COLO668 (cell line): ENCODE data around the gene CATSPERD.
"Not testable (repeated sequence)": the region's sequence is repeated elsewhere in the genome, so short reads cannot be mapped to it uniquely, and the experiment has no call there.

Experiments
- DNase-seq: peaks from one replicate; lab custom pipeline; 2025; ENCODE audit not compliant: unreplicated experiment; lab: John Stamatoyannopoulos, UW

Gene CATSPERD

DNA sequence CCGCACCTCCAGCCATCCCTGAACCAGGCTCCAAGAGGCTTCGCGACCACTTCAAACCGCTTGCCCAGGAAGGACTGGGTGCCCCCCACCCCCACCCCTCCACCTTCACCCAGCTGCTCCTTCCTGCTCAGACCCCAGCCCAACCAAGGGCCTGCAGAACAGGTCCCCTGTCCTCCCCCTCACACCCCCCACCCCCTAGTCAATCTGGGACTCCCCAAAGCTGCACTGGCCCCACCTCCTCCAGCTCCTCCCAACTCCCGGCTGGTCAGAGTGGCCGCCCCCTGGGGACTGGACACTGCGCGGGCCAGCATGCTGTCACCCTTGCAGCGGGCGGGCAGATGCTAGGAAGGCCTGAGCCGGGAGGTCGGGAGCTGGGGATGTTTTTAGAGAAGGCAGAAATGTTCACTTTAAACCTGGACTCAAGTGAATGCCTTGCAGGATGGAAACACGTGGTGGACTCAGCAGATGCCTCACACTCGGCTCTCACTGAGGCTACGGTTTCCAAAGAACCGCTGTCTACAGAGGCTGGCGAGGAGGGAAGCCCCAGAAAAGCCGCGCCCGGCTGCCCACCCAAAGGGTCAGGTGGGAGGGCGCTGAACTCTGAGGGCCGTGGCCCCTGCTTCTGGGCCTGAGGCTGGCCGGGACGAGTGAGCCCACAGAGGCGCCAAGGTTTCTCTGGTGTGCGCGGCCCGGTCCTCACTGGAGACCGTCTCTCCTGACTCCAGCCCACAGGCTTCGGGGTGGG, 22.4 kb upstream of the CATSPERD start:
- DNase-seq: no peak

- DNase-seq: no peak
These were observed 21.6 kb upstream of the CATSPERD start for GRCh38 chr19:5698635-5699422.

GRCh38 chr19:5700455-5701092, 19.9 kb upstream of the CATSPERD start:
- DNase-seq: no peak

GRCh38 chr19:5702053-5702410, 18.4 kb upstream of the CATSPERD start:
- DNase-seq: not testable (repeated sequence)

DNA sequence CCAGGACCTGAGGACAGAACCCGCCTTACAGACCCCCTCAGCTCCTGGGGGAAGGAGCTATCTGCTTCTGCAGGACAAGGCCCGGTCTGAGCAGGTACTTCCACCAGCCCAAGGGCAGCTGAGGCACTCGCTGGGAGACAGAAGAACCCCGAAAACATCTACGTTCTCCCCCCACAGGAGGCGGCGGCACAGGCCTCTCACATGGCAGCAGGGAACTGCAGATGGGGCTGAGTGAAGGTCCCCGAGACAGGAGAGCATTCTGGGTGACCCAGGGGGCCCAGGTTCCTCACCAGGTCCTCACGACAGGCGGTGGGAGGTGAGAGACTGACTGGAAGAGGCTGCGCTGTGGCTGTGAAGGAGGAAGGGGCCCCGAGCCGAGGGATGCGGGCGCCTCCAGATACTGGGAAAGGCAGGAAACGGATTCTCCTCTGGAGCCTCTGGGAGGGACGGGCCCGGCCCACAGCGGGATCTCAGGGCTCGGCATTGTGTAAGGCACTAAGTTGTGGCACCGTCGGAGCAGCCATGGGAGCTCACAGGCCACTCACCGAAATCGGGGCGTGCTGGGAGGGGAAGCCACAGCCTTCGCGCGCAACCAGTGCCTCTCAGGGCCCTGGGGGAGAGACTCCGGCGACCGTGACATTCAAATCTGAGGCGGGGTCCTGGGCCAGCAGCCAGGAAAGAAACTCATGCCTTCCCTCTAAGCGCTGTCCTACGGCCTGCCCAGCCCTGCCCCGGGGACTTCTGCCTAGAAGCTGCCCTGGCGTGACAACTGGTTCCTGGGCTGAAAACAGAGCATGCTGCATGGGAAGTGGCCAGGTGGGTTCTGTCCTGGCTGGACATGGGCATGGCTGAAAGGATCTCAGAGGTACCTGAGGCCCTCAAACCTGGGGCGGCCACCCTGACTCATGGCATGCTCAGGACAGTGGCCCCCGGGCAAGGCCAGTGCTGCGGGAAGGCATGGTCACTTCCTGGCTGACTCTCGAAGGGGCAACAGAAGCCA, 16.3 kb upstream of the CATSPERD start:
- no peak for DNase-seq

DNA sequence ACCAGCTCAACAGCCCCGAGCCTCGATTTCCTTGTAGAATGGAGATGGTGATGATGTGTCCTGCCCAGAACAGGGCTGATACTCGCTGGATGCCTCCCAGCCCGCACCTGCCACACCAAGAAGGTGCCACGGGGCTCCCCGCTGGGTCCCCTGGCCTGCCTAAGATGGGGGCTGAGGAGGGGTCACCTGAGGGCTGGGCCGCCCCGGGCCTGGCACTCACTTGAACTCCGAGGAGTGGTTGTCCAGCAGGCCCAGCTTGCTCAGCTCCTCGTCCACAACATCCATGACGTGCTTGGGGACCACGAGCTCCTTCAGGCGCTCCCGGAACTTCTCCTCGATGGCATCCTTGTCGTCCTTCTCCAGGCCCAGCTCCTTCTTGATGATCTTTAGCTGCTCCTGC, 14.9 kb upstream of the CATSPERD start:
- DNase-seq: no peak

DNA sequence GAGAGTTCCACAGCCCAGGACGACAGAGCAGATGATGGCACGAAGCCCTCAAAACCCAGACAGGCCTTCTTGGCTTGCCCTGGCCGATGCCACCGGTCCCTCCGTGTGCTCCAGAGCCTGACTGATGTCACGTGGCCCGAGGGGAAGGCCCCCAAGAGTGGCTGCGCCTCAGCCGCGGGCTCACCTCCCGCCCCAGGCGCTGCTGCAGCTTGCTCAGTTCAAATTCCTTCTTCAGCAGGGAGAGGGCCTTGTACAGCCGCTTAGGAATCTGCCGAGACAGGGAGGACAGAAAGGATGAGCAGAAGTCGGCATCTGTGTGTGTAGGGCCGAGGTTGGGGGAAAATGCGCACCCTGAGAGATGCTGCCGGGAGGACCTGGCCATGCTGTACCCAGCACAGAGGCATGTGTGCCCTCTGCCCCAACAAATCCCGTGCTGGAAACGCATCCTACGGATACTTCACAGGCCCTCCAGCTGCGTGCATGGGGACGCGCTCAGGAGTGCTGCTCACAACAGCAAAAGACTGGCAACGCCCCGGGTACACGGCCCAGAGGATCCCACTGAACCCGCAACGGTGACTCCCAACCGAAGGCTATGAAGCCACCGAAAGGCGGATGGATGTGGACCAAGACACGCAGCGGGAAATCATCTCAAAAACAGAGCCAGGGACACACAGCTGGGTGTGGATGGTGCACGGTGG, 13.4 kb upstream of the CATSPERD start:
- no peak for DNase-seq

DNA sequence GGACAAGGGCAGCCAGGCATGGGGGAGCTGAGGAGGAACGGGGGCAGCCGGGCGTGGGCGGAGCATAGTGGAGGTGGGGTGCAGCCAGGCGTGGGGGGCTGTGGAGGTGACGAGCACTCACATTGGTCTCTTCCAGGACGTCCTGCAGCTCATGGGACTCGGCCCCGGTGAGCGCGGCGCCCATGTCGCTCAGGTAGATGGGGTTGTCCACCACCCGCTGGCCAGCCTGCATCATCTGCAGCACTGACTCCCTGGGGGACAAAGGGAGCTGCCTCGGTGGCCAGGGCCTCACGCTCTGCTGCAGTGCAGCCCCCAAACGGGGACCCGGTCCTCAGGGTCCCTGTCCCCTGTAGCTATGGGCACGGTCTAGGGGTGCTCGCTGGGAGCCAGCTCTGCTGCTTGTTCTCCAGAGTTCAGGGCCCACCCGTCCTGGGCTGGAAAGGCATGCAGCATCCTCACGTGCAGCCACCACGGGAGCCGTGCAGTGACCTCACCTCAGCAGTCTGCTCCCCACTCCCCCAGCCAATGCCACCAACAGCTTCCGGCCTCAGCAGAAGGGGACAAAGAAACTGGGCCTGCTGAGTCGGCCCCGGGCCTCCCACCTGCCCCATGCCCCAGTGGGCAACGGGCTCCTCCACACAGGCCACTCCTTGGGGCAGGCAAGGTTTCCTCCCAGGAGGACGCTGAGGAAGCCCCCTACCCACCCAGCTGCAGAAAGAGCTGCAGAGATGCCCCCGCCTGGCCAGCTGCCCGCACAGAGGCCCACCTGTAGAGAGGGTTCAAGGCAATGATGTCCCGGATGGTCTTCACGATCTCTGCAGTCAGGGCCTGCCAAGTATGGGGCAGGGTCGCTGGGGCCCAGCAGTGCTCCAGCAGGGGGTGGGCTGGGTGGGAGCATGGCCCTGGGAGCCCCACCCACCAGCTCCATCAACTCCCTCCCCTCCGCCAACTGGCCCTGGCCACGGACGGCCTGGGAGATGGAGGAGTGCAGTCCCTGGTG, 12.6 kb upstream of the CATSPERD start:
- no peak for DNase-seq

DNA sequence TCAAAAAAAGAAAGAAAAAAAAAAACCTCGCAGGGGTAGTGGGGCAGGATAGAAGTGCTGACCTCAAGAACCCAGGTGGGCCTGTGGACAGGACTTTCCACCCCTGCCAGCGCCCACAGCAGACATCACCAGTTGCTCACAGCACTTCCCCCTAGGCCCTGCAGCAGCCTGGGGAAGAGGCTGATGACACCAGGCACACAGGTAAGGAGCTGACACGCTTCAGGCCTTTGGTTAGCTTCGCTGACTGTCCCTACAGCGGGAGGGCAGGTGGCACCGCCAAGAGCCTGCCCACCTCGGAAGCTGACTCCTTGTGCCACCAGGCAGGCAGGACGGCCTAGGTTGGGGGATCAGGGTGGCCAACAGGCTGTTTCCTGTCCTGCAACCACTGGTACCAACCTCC, 9.4 kb upstream of the CATSPERD start:
- no peak for DNase-seq

GRCh38 chr19:5711713-5712161, 8.7 kb upstream of the CATSPERD start:
- no peak for DNase-seq

DNA sequence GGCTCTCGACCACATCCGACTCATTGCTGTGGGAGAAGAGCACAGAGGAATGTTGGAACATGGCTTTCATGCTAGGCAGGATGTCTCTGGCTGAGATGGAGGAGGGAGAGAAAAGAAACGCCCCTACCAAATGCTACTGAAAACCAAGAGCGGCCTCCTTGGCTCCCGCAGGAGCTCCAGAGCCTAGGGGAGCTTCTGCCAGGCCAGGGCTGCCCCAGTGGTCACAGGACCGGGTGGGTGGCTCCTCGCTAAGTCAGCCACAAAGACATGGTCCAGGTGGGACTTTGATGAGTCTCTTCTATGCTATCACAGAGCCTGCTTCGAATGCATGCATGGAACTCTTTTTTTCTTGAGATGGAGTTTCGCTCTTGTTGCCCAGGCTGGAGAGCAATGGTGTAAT, 7.2 kb upstream of the CATSPERD start:
- no peak for DNase-seq

- no peak for DNase-seq
These were observed 5.6 kb upstream of the CATSPERD start for GRCh38 chr19:5714816-5715215.

DNA sequence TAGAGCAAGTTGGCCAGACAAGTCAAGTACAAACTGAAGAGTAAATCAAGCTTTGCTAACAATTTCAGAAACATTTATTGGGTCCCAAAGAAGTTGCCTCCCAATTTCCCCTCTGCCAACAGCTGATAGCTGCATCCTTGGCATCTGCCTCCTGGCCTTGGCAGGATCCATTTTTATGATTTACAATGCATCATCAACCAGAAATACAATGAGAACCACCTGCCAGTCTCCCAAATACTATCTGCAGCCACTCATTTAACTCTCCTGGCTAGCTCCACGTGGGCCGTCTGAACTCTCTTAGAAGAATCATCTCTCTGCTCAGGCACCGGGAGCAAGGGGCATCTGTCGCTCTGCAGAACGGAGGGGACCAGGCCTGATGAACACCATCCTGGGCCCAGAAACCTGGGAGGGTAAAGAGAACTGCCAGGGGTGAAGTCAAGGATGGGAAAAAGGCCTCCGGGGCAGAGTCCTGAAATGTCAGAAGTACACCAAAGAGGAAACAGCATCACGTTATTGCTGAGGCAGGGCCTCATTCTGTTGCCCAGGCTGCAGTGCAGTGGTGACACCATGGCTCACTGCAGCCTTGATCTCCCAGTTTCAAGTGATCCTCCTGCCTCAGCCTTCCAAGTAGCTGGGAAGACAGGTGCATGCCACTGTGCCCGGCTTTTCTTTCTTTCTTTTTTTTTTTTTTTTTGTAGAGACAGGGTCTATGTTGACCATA, 3.1 kb upstream of the CATSPERD start:
- no peak for DNase-seq

DNA sequence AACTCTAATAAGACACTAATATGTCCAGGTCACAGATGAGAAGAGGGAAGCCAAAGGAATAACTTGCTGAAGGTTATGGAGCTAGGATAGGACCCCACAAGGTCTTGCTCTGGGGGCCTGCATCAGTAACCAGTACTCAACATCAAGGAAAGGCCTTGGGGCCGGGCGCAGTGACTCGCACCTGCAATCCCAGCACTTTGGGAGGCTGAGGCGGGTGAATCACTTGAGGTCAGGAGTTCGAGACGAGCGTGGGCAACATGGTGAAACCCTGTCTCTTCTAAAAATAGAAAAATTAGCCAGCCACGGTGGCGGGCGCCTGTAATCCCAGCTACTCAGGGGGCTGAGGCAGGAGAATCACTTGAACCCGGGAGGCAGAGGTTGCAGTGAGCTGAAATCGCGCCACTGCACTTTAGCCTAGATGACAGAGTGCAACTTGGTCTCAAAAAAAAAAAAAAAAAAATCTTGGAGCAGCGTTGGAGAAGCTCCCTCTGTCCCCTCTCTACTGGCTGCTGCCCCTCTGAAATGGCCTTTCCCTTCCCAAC, 2.3 kb upstream of the CATSPERD start:
- DNase-seq: no peak

DNA sequence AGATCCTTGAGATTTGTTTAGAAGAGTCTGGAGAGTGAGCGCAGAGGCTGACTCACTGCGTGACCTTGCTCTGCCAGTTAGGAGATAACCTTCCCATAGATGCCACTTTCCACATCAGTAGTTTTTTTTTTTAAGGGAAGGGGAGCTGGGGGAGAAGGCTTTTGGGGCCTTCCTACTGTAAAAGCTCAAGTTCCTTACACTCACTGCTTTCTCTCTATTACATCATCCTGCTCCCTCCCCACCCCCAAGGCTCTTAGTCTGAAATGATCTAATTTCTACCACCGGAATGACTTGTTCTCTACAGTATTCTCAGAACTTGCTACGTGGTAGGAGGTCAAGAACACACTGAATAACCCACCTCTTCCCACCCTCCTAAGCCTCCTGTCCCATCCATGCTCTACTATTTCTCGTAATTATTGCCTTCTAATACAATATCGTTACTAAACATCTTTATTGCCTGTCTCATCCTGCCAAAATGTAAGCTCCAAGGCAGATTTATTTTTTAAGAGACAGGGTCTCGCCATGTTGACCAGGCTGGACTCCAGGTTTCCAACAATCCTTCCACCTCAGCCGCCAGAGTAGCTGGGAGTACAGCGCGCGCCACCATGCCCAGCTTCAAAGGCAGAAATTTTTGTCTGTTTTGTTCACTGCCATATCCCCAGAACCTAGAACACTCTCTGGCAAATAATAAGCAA, 1.7 kb upstream of the CATSPERD start:
- no peak for DNase-seq

GRCh38 chr19:5719274-5719960, 1.0 kb upstream of the CATSPERD start:
- DNase-seq: peak; percentile 35
